Measurements from ENCODE around the gene PHTF2.

- TF ChIP-seq BHLHE40 (IDR thresholded peaks at IDR 0.05; ENCODE audit: borderline replicate concordance) (no peak), NFRKB (IDR thresholded peaks at IDR 0.05) (no peak)
Measured at GRCh38 chr7:77913977-77914607, 115.5 kb downstream of the PHTF2 start.

Data from HEK293T (cell line).